Measurements from ENCODE around the gene TEKT5. TPM values are rescaled to one million over a fixed set of nuclear protein-coding genes. Genes with fewer than 3 reads are reported as not detected.
A peak's percentile ranks its signal among the peaks of the same experiment; 100 is the strongest.
"Not testable (repeated sequence)": the region's sequence is repeated elsewhere in the genome, so short reads cannot be mapped to it uniquely, and the experiment has no call there.

Gene TEKT5
- total RNA-seq, result under 1 TPM in 1 of 4 donors, not detected in 3; 0.62 TPM

GRCh38 chr16:10694830-10695229, at the start of gene TEKT5:
Gene TEKT5, minus strand, starts transcription at chr16:10694930. Its CDS starts 57 bp downstream, at chr16:10694873.
- H3K27ac ChIP-seq, result no peak within 1 kb of the TSS
- no peaks in the 10 kb centered on the region for H3K4me1 ChIP-seq
- no peak for DNase-seq
- intact Hi-C loops (cut with DNase I; ENCODE audit: low total_unique reads), result no loop called here
- H3K9me3 ChIP-seq, result no peaks in the 10 kb centered on the region
- no peak for TF ChIP-seq CTCF (IDR thresholded peaks at IDR 0.05)
- no peaks in the 10 kb centered on the region for H3K27me3 ChIP-seq
- H3K4me3 ChIP-seq, result no peak within 1 kb of the TSS
- H3K36me3 ChIP-seq, result no peaks in the 10 kb centered on the region

- H3K4me1 ChIP-seq, result no peaks in the 10 kb centered on the region
- intact Hi-C loops (cut with DNase I; ENCODE audit: low total_unique reads), result no loop called here
- TF ChIP-seq CTCF (IDR thresholded peaks at IDR 0.05) (no peak), POLR2A (IDR thresholded peaks at IDR 0.05) (peak; percentile 66 to 97)
- no peaks in the 10 kb centered on the region for H3K9me3 ChIP-seq
- DNase-seq, result peak; percentile 100
- H3K4me3 ChIP-seq, result peak within 1 kb of the TSS; percentile 58 to 89
- H3K36me3 ChIP-seq, result no peaks in the 10 kb centered on the region
- H3K27me3 ChIP-seq, result no peaks in the 10 kb centered on the region
- H3K27ac ChIP-seq, result peak within 1 kb of the TSS; percentile 98 to 99
Measured at GRCh38 chr16:10743610-10744369, 49.1 kb upstream of the TEKT5 start, which contains the start of gene NUBP1. Gene NUBP1, plus strand, starts transcription at chr16:10743842. Its CDS starts 22 bp downstream, at chr16:10743864.

- H3K27me3 ChIP-seq, result no peaks in the 10 kb centered on the region
- H3K9me3 ChIP-seq, result no peaks in the 10 kb centered on the region
- peak overlapping the region; percentile 58 to 89 for H3K4me3 ChIP-seq
- H3K4me1 ChIP-seq, result no peaks in the 10 kb centered on the region
- intact Hi-C loops (cut with DNase I; ENCODE audit: low total_unique reads), result no loop called here
- no peaks in the 10 kb centered on the region for H3K36me3 ChIP-seq
- no peak for DNase-seq
- no peak for TF ChIP-seq CTCF (IDR thresholded peaks at IDR 0.05)
- TF ChIP-seq POLR2A (IDR thresholded peaks at IDR 0.05), result no peak
- peak overlapping the region; percentile 98 to 99 for H3K27ac ChIP-seq
Measured at GRCh38 chr16:10743227-10743609, 48.5 kb upstream of the TEKT5 start.

- TF ChIP-seq CTCF (IDR thresholded peaks at IDR 0.05) (no peak), POLR2A (IDR thresholded peaks at IDR 0.05) (no peak)
- Histone ChIP-seq H3K4me1 (no peaks in the 10 kb centered on the region), H3K27ac (no peak overlapping the region), H3K27me3 (no peaks in the 10 kb centered on the region), H3K9me3 (no peaks in the 10 kb centered on the region), H3K4me3 (no peak overlapping the region), H3K36me3 (no peaks in the 10 kb centered on the region)
- no peak for DNase-seq
- intact Hi-C loops (cut with DNase I; ENCODE audit: low total_unique reads), result no loop called here
Measured at GRCh38 chr16:10741844-10742243, 47.1 kb upstream of the TEKT5 start.

GRCh38 chr16:10741249-10741648, 46.5 kb upstream of the TEKT5 start:
- H3K36me3 ChIP-seq; H3K4me3 ChIP-seq; intact Hi-C loops (cut with DNase I; ENCODE audit: low total_unique reads); H3K9me3 ChIP-seq; H3K4me1 ChIP-seq; H3K27ac ChIP-seq; H3K27me3 ChIP-seq; DNase-seq: not testable (repeated sequence)

Measured in uterus (tissue), 4 donors.